HG02943 (cell line): Measurements from ENCODE around the gene PLEKHG4B.

Experiments used
- ATAC-seq: cut with Tn5 transposase; IDR thresholded peaks from one replicate; pipeline ENCODE4 v1.9.1; 2021; ENCODE audit warnings: mild to moderate bottlenecking, low read depth, moderate library complexity; ENCODE audit not compliant: unreplicated experiment

PLEKHG4B gene

DNA sequence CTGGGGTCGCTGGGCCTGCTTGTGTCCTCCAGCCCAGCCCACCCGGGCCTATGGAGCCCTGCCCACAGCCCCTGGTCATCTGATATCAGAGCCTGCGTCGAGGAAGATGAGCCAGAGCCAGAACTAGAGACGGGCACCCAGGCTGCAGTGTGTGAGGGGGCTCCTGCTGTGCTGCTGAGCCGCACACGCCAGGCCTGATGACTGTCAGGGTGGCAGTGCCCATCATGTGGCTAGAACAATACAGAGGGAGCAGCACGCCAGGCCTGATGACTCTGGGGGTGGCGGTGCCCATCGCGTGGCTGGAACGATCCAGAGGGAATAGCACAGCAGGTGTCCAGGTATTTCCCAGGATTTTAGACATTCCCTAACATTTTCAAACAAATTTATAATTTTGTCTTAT lies 90.2 kb downstream of the PLEKHG4B start:
- ATAC-seq: no peak

DNA sequence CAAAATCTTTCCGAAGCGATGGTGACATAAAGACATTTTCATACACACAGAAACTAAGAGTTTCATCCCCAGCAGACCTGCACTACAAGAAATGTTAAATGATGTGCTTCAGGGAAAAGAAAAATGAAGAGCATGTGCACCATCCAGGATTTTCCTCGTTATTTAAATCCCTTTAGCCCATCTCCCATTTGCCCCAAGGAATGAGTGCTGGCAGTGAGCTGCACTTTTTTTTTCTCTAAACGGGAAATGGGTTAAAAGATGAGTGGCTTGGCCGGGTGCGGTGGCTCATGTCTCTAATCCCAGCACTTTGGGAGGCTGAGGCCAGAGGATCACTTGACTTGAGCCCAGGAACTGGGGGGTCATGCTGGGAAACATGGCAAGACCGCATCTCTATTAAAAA lies 92.5 kb downstream of the PLEKHG4B start:
- no peak for ATAC-seq

DNA sequence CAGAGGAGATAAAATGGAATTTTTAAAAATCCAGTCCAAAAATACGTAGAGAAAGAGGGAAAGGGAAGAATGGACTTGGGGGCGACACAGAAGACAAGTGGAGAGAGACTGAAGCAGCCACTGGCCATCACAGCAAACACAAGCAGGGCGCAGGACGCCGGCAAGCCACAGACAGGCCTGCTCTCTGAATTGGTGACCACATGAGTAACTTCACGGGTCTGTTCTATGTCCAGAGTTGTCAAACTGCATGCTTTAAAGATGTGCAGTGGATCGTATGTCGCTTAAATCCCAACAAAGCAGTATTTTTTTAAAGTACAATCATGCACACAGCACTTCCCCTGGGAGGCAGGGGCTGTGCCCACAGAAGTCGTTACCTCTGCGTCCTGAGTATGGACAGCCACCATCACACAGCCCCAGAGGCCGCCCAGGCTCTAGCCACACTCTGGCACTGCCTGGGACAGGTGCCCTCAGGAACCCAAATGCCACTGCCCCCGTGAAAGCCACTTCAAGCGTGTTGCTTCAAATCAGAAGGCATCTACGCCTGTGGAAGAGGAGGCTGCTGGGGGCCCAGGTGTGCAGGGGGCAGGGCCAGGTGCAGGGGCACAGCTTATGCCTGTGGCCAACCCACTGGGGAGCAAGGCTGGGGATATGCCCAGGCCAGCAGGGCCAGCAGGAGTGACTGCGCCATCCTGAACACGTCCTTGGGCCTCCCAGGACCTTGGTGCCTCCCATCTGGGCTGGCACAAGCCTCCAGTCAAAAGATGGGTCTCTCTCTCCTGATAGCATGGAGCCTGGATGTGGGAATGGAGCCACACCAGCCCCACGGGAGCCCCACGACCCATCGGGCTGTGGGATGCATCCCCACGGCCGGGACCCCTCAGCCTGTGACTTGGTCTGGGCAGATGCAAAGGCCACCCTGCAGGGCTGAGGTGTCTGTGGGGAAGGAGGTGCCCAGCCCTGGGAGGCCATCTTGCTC lies 93.4 kb downstream of the PLEKHG4B start:
- ATAC-seq: no peak

DNA sequence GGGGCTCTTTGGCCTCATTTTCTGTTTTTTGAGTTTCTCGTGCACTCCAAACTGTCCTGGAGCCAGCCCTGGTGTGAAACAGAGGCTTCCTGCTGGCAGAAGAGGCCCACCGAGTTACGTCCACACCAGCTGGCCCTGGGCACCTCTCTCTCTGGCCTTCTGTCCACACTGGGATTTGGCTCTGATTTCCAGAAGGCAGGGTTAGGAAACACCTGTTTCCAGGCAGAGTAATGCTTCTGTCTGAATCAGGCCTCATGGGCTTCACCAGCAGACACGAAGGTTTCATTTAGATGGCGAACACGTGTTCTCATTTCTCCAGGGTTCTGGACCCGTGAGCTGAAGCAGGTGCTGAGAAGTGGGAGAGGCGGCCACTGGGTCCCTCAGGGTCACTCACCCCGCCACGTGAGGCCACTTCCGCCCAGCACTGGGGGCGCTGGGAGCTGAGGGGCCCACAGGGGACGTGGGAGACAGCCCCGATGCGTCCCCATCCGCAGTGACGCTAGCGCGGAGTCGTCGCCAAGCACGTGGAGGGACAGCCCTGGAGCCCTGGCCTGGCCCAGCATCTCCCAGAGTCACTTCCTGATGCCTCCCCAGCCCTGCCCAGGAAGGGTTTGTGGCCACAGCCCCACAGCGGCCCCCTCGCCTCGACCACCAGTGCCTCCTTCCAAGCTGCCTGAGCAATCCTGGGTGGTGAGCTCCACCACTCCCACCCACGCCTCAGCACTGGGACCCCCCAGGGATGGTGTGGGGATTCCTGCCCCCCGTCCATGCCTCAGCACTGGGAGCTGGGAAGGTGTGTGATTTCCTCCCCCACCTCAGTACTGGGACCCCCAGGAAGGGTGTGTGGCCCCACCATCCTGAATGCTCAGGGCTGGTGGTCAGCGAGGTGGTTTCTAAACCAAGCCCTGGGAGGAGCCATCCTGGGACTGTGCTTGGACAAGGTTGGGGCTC lies 94.4 kb downstream of the PLEKHG4B start:
- no peak for ATAC-seq

DNA sequence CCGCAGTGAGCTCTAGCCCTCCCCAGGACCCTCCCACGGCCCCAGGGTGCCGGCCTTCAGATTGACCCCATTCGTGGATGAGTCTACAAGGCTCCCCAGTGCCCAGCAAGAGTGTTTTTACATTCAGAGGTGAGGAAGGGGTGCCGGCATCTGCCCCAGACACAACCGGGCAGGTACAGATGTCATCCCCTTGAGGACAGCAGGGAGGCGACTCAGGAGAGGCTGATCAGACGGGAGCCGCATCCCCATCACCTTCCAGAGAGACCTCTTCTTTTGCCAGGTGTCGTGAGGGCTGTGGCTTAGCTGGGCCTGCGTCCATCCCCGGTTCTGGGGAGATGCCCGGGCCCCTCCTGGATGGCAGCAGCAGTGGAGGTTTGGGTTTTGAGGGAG lies 95.1 kb downstream of the PLEKHG4B start:
- ATAC-seq: no peak

DNA sequence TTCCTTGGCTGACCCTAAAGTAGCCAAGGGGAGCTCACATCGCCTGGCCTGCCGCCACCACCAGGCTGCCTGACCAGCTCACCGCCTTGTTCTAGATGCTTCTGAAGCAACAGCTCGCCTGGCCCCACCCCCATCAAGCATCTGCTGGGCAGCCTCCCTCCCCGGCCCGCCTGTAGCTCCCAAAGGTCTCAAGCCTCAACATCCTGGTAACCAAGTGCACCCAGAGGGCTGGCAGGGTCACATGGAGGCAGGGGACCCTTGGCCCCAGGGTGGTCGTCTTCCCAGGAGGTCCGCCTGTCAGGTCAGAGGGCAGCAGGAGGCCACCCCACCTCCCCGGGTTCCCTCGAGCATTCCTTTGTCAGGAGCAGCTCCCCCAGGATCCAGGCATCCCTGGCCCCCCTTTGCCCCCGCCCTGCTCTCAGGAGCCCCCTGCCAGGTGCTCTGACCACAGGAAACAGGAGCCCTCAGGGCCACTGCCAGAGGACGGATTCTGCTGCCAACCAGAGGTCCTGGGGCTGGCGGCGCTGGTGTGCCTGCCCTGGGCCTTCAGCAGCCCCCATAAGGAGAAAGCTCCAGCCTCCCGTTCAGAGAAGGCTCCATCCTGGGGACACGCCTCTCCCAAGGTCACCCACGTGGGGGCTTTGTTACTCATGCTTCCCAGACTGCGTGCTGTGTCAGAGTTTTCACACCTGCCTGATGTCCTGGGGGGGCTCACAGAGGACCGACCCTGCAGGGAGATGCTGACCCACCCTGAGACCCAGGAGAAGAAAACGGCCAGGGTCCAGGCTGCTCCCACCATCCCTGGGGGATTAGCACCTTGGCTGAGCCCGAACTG lies 95.9 kb downstream of the PLEKHG4B start:
- no peak for ATAC-seq

DNA sequence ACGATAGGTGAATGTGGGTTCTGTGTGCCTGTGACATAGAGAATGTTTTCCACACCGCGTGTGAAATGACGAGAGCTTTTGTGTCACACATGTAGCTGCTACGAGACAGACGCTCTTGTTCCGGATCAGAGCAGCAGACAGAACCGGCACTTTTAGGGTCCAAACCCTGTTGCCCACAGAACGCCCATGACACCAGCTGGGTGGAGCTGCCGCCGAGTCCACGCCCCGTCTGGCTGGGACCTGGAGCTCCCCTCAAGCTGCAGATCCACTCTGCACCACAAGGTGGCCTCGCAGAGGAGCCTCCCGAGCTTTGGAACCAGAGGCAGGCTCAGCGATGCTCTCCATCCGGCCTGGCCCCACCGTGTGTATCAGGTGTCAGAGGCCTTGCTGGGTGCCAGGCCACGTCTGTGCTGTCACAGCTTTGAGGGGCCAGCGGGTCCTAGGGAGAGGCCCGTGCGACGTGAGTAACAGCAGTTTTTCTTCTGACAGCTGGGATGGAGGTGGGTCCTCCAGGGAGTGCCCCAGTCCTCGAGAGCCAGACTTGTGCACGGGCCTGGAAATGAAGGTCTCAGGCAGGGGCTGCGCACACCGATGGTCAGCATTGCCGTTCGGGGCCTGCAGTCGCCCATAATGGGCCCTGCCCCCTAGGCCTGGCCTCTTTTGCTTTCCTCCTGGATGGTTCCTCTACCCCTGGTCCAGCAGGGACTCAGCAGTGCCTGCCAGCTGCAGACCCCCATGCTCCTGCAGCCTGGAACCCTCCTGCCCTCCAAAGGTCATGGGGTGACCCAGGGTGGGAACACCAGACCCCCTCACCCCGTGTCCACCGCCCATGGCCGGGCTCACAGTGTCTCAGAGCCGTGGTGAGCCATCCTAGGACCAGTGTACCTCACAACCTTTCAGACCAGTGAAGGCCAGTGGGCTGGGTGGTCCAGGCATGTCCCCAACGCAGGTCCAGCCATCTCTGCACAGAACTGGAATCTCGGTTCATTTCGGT lies 96.8 kb downstream of the PLEKHG4B start:
- peak; percentile 57 for ATAC-seq

DNA sequence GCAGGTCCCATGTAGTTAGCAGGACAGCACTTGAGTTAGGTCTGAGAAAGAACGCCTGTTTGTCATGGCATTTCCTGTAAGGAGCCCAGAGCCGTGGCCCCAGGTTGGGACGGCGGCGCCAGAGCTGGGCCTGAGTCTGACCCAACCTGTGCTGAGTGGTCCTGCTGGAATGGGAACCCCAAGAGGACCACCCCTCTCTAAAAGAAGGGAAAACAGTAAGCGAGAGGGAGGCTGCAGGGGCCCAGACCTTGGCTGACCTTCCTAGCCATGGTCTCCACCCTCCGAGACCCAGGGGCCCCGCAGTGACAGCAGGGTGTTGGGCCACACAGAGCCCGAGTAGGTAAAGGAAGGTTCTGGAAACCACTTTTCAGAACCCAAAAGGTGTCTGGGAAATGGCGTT lies 97.5 kb downstream of the PLEKHG4B start:
- ATAC-seq: no peak

DNA sequence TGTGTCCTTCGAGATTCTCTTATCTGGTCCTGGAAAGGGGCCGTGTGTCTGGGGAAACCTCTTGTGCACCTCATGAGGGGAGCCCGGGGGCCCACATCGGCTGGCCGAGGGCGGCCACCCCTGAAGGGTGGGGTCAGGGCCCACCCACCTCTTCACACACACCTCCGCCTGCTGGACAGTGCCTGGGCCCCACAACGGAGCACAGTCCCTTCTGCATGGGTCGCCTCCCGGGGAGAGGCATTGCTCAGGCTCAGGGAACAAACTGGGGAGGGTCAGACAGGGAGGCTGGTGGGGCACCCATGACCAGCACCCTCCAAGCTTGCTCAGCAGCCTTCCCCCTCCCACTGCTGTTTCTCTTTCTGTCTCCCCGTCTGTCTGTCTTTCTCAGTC lies 98.0 kb downstream of the PLEKHG4B start:
- ATAC-seq: no peak

DNA sequence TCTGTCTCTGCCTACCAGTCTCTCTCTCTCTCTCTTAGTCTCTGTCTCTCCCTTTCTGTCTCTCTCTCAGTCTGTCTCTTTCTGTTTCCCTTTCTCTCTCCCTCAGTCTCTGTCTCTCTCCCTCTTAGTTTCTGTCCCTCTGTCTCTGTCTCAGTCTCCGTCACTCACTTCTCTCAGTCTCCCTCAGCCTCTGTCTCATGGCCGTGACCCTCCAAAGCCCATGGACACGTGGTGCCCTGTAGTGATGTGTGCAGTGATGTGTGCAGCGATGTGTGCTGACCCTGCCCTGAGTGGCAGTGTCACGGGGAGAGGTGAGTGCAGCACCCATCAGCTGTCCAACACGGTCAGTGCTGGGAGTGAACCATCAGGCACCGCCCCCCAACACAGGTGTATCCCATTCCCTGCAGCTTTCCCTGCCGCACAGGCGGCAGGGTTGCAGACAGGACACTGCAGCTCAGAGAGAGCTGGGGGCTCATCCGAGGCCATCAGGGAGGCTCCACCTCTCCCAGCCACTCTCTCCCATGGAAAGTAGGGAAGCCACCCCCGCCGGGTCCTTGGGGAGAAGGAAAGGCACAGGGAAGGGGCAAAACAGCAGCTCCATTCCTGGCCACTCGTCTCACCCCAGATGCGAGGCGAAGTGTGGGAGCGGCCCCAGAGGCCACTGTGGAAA lies 98.5 kb downstream of the PLEKHG4B start:
- ATAC-seq: no peak

DNA sequence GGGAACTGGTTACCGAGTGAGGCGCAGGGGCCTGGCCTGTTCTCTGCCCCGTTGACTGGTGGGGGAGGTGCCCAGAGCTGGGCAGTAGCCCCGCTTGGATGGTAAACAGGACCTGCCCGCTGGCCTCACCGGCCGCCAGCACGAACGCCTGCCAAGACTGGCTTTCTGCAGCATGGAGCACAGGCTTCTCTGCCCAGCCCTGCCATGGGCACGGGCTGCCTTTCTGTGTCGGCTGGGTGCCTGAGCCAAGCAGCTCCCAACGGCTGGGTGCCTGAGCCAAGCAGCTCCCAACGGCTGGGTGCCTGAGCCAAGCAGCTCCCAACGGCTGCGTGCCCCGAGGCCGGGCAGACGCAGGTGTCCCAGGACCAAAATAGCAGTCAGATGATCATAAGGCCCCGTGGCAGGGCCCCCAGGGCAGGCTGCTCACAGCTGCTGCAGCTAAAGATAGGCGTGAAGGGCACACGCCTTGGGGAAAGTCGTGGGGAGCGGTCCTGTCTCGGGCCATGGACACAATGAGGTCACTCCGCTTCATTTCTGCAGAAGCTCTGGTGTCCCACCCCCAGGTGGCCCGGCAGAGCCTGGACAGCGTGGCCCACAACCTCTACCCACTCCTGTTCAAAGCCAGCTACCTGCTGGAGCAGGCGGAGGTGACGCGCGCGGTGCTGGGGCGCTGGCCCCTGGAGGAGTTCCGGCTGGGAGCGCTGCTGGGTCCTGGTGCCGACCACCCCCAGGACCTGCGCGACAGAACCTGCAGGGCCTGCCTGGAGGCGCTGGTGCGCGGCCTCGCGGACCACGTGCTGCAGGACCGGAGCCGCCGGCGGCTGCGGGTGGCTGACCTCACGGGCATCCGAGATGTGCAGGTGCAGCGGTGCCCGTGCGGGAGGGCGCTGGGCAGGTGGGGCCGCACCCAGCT lies 99.3 kb downstream of the PLEKHG4B start, which contains the start of gene LRRC14B:
Gene LRRC14B (plus strand): TSS at position 460 of the 913 bp plus-strand sequence. CDS start 44 bp downstream, at position 504.
- ATAC-seq: no peak

DNA sequence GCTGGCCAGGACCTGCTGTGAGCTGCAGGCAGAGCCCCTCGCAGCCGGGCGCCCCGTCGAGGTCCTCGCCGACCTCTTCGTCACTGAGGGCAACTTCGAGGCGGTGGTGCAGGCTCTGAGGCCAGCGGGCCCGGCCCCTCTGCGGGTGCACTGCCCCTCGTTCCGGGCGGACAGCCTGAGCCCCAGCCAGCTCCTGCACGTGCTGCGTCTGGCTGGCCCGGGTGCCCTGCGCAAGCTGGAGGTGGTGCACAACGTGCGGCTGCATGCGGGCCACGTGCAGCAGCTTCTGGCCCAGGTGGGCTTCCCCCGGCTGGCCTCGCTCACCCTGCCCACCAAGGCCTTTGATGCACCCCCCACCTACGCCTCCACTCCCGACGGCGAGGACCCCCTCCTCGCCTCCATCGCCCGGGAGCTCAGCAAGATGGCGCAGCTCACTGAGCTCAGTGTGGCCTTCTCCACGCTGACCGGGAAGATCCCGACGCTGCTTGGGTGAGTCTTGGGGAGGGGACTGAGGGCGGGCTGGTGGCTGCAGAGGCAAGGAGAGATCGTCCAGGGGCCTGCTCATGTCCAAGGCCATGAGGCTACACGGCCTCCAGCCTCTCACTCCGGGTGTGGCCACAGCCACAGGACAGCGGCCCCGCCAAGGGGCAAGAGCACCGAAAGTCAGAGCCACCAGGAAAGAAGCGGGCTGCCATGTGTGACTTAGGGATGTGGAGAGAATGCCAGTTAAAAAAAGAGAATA lies 100.2 kb downstream of the PLEKHG4B start:
- ATAC-seq: no peak

DNA sequence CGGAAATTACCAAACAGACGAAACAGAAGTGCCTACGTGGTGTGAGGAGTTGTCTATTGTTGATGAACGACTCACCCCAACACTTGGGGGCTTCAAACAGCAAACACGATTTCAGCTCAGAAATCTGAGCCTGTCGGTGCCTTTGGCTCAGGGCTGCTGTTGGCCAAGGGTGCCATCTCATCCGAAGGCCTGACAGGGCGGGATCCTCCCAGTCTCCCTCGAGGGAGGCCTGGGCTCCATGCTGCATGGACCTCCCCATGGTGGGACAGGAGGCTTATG lies 100.7 kb downstream of the PLEKHG4B start:
- no peak for ATAC-seq

DNA sequence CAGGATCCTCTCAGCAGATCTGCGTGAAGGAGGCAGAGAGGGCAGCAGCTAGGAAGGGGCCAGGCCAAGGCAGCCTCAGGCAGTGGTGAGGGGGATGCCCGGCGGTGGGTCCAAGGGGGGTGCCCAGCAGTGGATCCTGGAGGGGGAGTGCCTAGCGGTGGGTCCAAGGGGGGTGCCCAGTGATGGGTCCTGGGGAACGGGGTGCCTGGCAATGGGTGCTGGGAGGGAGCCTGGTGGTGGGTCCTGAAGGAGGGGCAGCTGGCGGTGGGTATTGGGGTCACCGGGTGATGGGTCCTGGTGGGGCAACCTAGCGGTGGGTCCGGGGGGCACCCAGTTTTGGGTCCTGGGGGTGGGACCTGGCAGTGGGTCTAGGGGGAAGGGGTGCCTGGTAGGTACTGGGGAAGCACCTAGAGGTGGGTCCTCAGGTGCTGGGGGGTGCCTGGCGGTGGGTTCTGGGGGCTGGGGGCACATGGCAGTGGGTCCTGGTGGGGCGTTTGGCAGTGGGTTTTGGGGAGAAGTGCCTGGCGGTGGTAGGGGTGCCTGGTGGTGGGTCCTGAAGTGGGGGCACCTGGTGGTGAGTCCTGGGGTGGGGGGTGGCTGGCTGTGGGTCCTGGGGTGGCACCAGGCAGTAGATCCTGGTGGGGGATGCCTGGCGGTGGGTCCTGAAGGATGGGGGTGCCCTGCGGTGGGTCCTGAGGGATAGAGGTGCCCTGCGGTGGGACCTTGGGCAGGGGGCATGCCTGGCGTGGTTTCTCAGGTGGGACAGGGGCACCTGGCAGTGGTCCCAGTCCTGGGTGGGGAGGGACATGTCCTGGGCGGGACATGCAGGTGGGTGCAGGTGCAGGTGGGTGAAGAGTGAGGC lies 101.2 kb downstream of the PLEKHG4B start:
- ATAC-seq: no peak

DNA sequence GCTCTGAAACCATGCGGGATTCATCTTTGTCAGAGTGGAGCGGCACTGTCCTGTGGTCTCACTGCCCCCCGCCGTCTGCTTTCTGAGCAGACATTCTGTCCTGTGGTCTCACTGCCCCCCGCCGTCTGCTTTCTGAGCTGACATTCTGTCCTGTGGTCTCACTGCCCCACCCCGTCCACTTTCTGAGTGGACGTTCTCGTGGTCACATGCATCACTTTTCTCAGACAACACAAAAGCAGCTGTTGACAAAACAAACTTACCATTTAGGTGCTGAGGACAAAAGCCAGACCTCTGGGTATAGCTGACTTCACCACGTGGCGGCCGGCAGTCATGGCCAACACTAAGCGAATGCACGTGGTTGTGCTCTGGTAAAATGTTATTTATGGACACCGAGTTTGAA lies 102.1 kb downstream of the PLEKHG4B start:
- ATAC-seq: no peak

DNA sequence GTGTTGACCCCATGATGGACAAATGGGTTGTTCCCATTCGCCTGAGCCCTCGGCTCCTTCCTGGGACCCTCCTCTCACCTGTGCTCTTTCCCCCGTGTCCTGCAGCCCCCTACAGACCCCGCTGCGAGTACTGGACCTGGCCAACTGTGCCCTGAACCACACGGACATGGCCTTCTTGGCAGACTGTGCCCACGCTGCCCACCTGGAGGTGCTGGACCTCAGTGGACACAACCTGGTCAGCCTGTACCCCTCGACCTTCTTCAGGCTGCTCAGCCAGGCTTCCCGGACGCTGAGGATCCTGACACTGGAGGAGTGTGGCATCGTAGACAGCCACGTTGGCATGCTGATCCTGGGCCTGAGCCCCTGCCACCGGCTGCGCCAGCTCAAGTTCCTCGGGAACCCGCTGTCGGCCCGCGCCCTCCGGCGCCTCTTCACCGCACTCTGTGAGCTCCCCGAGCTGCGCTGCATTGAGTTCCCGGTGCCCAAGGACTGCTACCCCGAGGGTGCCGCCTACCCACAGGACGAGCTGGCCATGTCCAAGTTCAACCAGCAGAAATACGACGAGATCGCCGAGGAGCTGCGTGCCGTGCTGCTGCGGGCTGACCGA lies 102.7 kb downstream of the PLEKHG4B start:
- no peak for ATAC-seq
